Neutrophil (primary cell): ENCODE data around the gene NOC4L.

Source experiments
- H3K27ac ChIP-seq: fragments of 200-600 bp; sonication (generic); 2 replicates; pipeline ENCODE4 v1.5.1; 2016; ENCODE audit warnings: mild to moderate bottlenecking, moderate library complexity
- H3K27me3 ChIP-seq: fragments of 200-600 bp; sonication (generic); 2 replicates; pipeline ENCODE4 v1.6.0; 2016; ENCODE audit warnings: mild to moderate bottlenecking
- H3K36me3 ChIP-seq: fragments of 200-600 bp; sonication (generic); 2 replicates; pipeline ENCODE4 v1.5.1; 2017
- H3K4me1 ChIP-seq, 2 experiments: fragments of 200-600 bp in 1 of 2; sonication (generic) in 1 of 2; 1 replicate in 1 of 2; 2 replicates in 1 of 2; pipeline versions ENCODE4 v1.5.1 to v1.6.1; 2013 to 2016; ENCODE audit warnings: low read depth in 1 of 2, low read length in 1 of 2, mild to moderate bottlenecking in 1 of 2, moderate library complexity in 1 of 2; ENCODE audit not compliant: control insufficient read depth in 1 of 2, insufficient read depth in 1 of 2
- H3K4me3 ChIP-seq, 2 experiments: fragments of 200-600 bp in 1 of 2; sonication (generic) in 1 of 2; 1 replicate in 1 of 2; 2 replicates in 1 of 2; pipeline ENCODE4 v1.5.1; 2013 to 2016; ENCODE audit warnings: low read depth in 1 of 2, low read length in 1 of 2, mild to moderate bottlenecking in 1 of 2, moderate library complexity in 1 of 2
- H3K9me3 ChIP-seq: fragments of 200-600 bp; sonication (generic); 2 replicates; pipeline ENCODE4 v1.5.1; 2016
- TF ChIP-seq, protein P1 (sequence below): fragments of 200-600 bp; sonication (generic); IDR thresholded peaks from 2 replicates; pipeline ENCODE4 v1.5.1; 2016; ENCODE audit warnings: antibody characterized with exemption

Gene NOC4L

DNA sequence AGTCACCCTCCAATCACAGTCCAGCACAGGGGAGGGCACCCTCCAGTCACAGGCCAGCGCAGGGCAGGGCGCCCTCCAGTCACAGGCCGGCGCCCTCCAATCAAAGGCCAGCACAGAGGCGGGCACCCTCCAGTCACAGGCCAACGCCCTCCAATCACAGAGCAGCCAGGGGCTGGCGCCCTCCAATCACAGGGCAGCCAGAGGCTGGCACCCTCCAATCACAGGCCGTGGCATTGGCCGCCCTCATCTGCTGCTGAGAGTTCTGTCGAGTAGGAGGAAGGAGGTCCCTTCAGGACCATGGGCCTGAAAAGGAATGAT is 26.7 kb upstream of the NOC4L start:
- no peaks in the 10 kb centered on the region for H3K4me1 ChIP-seq
- no peaks in the 10 kb centered on the region for H3K27me3 ChIP-seq
- H3K4me3 ChIP-seq, result no peak overlapping the region
- no peak overlapping the region for H3K27ac ChIP-seq
- H3K36me3 ChIP-seq, result peaks cover 54% of the 10 kb centered on the region
- no peaks in the 10 kb centered on the region for H3K9me3 ChIP-seq
- TF ChIP-seq, protein P1, sequence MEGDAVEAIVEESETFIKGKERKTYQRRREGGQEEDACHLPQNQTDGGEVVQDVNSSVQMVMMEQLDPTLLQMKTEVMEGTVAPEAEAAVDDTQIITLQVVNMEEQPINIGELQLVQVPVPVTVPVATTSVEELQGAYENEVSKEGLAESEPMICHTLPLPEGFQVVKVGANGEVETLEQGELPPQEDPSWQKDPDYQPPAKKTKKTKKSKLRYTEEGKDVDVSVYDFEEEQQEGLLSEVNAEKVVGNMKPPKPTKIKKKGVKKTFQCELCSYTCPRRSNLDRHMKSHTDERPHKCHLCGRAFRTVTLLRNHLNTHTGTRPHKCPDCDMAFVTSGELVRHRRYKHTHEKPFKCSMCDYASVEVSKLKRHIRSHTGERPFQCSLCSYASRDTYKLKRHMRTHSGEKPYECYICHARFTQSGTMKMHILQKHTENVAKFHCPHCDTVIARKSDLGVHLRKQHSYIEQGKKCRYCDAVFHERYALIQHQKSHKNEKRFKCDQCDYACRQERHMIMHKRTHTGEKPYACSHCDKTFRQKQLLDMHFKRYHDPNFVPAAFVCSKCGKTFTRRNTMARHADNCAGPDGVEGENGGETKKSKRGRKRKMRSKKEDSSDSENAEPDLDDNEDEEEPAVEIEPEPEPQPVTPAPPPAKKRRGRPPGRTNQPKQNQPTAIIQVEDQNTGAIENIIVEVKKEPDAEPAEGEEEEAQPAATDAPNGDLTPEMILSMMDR, result no peak

DNA sequence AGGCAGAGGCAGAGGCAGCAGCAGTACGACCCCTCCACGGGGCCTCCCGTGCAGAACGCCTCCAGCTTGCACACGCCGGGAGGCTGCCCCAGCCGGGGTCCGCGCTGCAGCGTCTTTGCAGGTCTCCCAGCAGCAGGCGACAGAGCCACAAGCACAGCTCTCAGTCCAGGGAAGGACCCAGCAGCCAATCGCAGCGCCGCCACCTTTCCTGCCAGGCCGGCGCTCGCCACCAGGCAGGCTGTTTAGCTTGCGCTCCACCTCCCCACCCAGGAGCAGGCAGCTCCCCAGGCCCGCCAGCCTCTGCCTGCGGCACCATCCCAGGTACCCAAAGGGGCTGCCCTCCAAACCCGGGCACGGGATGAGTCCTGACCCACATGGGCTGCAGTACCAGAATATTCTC is 25.4 kb upstream of the NOC4L start:
- no peaks in the 10 kb centered on the region for H3K27me3 ChIP-seq
- TF ChIP-seq, protein P1, result no peak
- peaks cover 52% of the 10 kb centered on the region for H3K36me3 ChIP-seq
- no peak overlapping the region for H3K4me3 ChIP-seq
- no peaks in the 10 kb centered on the region for H3K9me3 ChIP-seq
- H3K4me1 ChIP-seq, result no peaks in the 10 kb centered on the region
- H3K27ac ChIP-seq, result no peak overlapping the region

DNA sequence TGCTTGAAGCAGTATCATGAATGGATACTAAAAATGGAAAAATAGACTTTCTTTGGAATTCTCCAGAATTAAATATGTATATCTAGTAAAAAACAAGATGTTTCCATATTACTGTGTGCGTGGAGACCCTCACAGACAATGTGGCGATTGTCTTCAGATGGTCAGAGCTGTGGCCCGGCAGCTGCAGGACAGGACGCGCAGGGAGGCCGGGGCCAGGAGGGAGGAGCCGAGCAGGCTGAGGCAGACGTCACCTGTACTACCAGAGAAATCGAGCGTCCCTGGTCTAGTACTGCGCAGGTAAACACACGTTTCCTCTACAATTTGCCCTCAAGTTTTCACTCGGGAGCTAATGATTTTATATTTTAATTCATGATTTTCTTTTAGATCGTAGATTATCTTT is 23.0 kb upstream of the NOC4L start:
- H3K27ac ChIP-seq, result no peak overlapping the region
- H3K4me3 ChIP-seq, result no peak overlapping the region
- no peaks in the 10 kb centered on the region for H3K4me1 ChIP-seq
- H3K36me3 ChIP-seq, result peaks cover 43% of the 10 kb centered on the region
- H3K9me3 ChIP-seq, result no peaks in the 10 kb centered on the region
- TF ChIP-seq, protein P1, result no peak
- no peaks in the 10 kb centered on the region for H3K27me3 ChIP-seq

DNA sequence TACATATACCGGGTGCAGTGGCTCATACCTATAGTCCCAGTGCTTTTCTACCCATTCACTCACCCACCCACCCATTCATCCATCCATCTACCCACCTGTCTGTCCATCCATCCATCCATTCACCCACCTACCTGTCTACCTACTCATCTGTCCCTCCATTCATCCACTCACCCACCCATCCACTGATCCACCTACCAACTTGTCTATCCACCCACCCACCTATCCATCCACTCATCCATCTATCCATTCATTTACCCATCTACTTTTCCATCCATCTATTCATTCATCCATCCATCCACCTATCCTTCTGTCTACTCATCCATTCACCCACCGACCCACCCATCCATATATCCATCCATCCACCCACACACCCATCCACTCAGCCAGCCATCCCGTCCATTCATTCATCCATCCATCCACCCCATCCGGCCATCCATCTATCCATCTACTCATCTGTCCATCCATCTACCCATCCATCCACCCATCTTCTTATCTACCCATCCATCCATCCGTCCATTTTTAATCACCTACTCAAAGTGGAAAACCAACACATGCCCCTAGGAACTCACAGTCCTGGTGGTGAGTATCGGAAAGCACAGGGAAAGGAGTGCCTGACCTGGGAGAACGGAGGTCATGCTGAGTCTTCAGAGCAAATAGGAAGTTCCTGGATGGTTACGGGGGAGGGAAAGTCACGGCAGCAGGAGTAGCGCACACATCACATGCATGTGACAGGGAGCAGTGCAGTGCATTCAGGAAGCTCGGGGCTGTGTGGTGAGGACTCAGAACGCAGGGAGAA is 20.1 kb upstream of the NOC4L start:
- TF ChIP-seq, protein P1, result no peak
- Histone ChIP-seq H3K4me3 (no peak overlapping the region), H3K4me1 (no peaks in the 10 kb centered on the region), H3K36me3 (peaks cover 39% of the 10 kb centered on the region), H3K27ac (no peak overlapping the region), H3K27me3 (no peaks in the 10 kb centered on the region), H3K9me3 (no peaks in the 10 kb centered on the region)

DNA sequence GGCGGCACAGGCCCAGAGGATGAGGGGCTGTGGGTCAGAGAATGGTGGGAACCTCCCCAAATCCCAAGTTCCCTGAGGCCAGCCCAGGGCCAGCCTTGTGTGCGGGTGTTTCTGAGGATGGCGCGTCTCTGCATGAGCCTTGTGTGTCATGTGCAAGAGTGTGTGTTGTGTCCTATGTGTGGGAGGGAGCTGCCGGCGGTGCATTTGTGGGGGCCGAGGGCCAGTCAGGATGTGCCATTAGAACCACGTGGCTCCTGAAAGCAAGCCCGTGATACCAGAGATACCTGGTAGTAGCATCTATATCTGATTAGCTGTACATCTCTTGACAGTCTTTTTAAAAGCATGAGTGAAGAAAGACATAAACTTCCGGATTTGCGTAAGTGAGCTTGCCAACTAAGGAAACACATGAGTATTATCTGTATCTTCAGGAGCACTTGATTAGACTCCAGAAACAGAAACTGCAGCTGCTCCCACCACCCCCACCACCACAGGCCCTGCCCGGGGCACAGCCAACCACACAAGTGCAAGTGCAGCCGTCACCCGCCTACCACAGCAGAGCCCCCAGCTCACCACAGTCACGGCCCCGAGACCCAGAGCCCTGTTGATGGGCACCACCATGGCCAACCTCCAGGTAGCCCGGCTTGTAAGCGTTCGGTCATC is 19.4 kb upstream of the NOC4L start:
- TF ChIP-seq, protein P1, result no peak
- Histone ChIP-seq H3K27ac (no peak overlapping the region), H3K4me3 (no peak overlapping the region), H3K9me3 (no peaks in the 10 kb centered on the region), H3K27me3 (no peaks in the 10 kb centered on the region), H3K36me3 (peaks cover 39% of the 10 kb centered on the region), H3K4me1 (no peaks in the 10 kb centered on the region)
